ENCODE measurements around the gene CDH26.

Gene CDH26

GRCh38 chr20:60057123-60057865 is 99.1 kb downstream of the CDH26 start:
- no peak for TF ChIP-seq ZNF274 (IDR thresholded peaks at IDR 0.05; ENCODE audit: low read depth, low read length)
- peak overlapping the region; percentile 62; the same call in 1 of the 2 replicates for H3K4me3 ChIP-seq (ENCODE audit: low read length)

GRCh38 chr20:60057866-60058807 is 99.9 kb downstream of the CDH26 start:
- no peak for TF ChIP-seq ZNF274 (IDR thresholded peaks at IDR 0.05; ENCODE audit: low read depth, low read length)
- peak overlapping the region; percentile 4; the same call in 1 of the 2 replicates for H3K4me3 ChIP-seq (ENCODE audit: low read length)

- H3K4me3 ChIP-seq (ENCODE audit: low read length) = peak overlapping the region; percentile 0; the same call in 1 of the 2 replicates
- no peak for TF ChIP-seq ZNF274 (IDR thresholded peaks at IDR 0.05; ENCODE audit: low read depth, low read length)
These were observed 100.7 kb downstream of the CDH26 start for GRCh38 chr20:60058879-60059278.

GRCh38 chr20:60060006-60060557 is 101.9 kb downstream of the CDH26 start:
- TF ChIP-seq ZNF274 (IDR thresholded peaks at IDR 0.05; ENCODE audit: low read depth, low read length) = no peak
- H3K4me3 ChIP-seq (ENCODE audit: low read length) = no peak overlapping the region

GRCh38 chr20:60060593-60060992 is 102.4 kb downstream of the CDH26 start:
- TF ChIP-seq ZNF274 (IDR thresholded peaks at IDR 0.05; ENCODE audit: low read depth, low read length) = no peak
- H3K4me3 ChIP-seq (ENCODE audit: low read length) = no peak overlapping the region

- no peak for TF ChIP-seq ZNF274 (IDR thresholded peaks at IDR 0.05; ENCODE audit: low read depth, low read length)
- H3K4me3 ChIP-seq (ENCODE audit: low read length) = no peak overlapping the region
These were observed 104.3 kb downstream of the CDH26 start for GRCh38 chr20:60062431-60063047.

GRCh38 chr20:60063048-60063451 is 104.8 kb downstream of the CDH26 start:
- no peak for TF ChIP-seq ZNF274 (IDR thresholded peaks at IDR 0.05; ENCODE audit: low read depth, low read length)
- H3K4me3 ChIP-seq (ENCODE audit: low read length) = no peak overlapping the region

- TF ChIP-seq ZNF274 (IDR thresholded peaks at IDR 0.05; ENCODE audit: low read depth, low read length) = no peak
- H3K4me3 ChIP-seq (ENCODE audit: low read length) = no peak overlapping the region
These were observed 105.6 kb downstream of the CDH26 start for GRCh38 chr20:60063739-60064380.

Measured in GM08714 (cell line).